Caco-2 (cell line): Measurements from ENCODE around the gene KLHL42. TPM values are rescaled to one million over a fixed set of nuclear protein-coding genes. Genes with fewer than 3 reads are reported as not detected.

ENCODE experiments used
- BruUV-seq: library from RNA; stranded (reverse); fragments of 400-500 nt; replicated peaks from 2 replicates; lab custom pipeline; 2021; lab: Mats Ljungman, UMichigan
- CTCF ChIA-PET: fragments of 300-600 bp; sonication (Branson Sonifier 250); formaldehyde crosslinking; loops from one replicate; lab custom pipeline; 2022; ENCODE audit warnings: antibody characterized with exemption; lab: Charles Lee
- POLR2A ChIA-PET: fragments of 300-600 bp; sonication (Branson Sonifier 250); formaldehyde crosslinking; loops from one replicate; lab custom pipeline; 2022; ENCODE audit warnings: antibody characterized with exemption; lab: Charles Lee
- DNase-seq, 2 experiments: peaks; one replicate each; pipeline versions ENCODE4 v3.0.0 to v3.0.0-alpha.2; 2020 to 2022
- H3K27me3 ChIP-seq: replicated peaks from 2 replicates; pipeline ENCODE4 v1.6.0; 2011; ENCODE audit warnings: low read length; ENCODE audit not compliant: control insufficient read depth, insufficient read depth
- H3K36me3 ChIP-seq: 2 replicates; pipeline ENCODE4 v1.5.1; 2011; ENCODE audit warnings: low read length; ENCODE audit not compliant: control insufficient read depth, insufficient read depth
- H3K4me1 ChIP-seq: fragments of 250-450 bp; sonication (Bioruptor Pico); 2 replicates; pipeline ENCODE4 v1.5.1; 2020; ENCODE audit warnings: mild to moderate bottlenecking
- H3K4me3 ChIP-seq: 2 replicates; pipeline ENCODE4 v1.5.1; 2011; ENCODE audit warnings: low read depth, mild to moderate bottlenecking, control low read depth, low read length
- H3K9me3 ChIP-seq: fragments of 250-450 bp; sonication (Bioruptor Pico); 2 replicates; pipeline ENCODE4 v1.5.1; 2020; ENCODE audit warnings: mild to moderate bottlenecking, moderate library complexity
- H3K27ac Mint-ChIP-seq: one replicate; pipeline ENCODE4 v1.8.0; 2022; ENCODE audit warnings: mixed read lengths; ENCODE audit not compliant: unreplicated experiment
- H3K27me3 Mint-ChIP-seq: one replicate; pipeline ENCODE4 v1.8.0; 2022; ENCODE audit warnings: mixed read lengths; ENCODE audit not compliant: insufficient read depth, unreplicated experiment
- H3K36me3 Mint-ChIP-seq: one replicate; pipeline ENCODE4 v1.8.0; 2022; ENCODE audit warnings: mild to moderate bottlenecking, mixed read lengths; ENCODE audit not compliant: insufficient read depth, unreplicated experiment
- H3K4me1 Mint-ChIP-seq: one replicate; pipeline ENCODE4 v1.8.0; 2022; ENCODE audit warnings: low read depth, mixed read lengths; ENCODE audit not compliant: unreplicated experiment
- H3K4me3 Mint-ChIP-seq: one replicate; pipeline ENCODE4 v1.8.0; 2022; ENCODE audit warnings: mild to moderate bottlenecking, moderate library complexity, mixed read lengths; ENCODE audit not compliant: unreplicated experiment
- H3K9me3 Mint-ChIP-seq: one replicate; pipeline ENCODE4 v1.8.0; 2022; ENCODE audit warnings: mixed read lengths; ENCODE audit not compliant: unreplicated experiment
- intact Hi-C: fragments of 100-400 bp; cut with micrococcal nuclease; formaldehyde crosslinking; loops from one replicate; pipeline ENCODE4 v1.10.0; 2022; ENCODE audit not compliant: unreplicated experiment
- total RNA-seq: library from RNA; stranded (reverse); gene quantifications from 2 replicates; pipeline ENCODE4 v1.2.3, GENCODE V29; 2022
- TF ChIP-seq, protein P1 (sequence below), 2 experiments: fragments of 200-600 bp in 1 of 2; IDR thresholded peaks; 1 replicate in 1 of 2; 2 replicates in 1 of 2; pipeline versions ENCODE4 v1.5.1 to v1.8.0; 2011 to 2022; ENCODE audit warnings: antibody characterized with exemption in 1 of 2, control low read depth in 1 of 2, inconsistent platforms in 1 of 2, low read depth in 1 of 2, low read length in 1 of 2, mild to moderate bottlenecking in 1 of 2, moderate library complexity in 1 of 2; ENCODE audit not compliant: insufficient read depth in 1 of 2, severe bottlenecking in 1 of 2, unreplicated experiment in 1 of 2

The KLHL42 gene
- total RNA-seq, 1 experiment from 2014 or later, result 36.5 TPM

DNA sequence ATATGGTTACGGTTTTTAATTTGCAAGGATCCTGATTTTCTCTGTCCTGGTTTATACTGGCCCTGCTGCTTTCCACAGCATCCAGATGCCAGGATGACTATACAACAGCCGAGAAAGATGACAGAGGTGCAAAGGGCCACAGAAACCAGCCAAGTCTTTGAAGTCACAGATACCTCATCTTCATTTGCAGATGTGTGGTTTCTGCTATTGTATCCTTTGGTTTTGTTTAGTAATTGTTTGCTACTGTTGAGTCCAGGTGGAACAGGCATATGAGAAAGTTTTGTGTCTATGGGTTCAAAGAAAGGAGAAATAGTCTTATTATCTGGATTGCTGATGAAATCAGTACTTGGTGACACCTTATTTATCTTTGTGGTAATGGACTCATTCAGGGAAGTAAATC is 17.3 kb upstream of the KLHL42 start:
- no peak overlapping the region for H3K27ac Mint-ChIP-seq
- no peaks in the 10 kb centered on the region for H3K27me3 Mint-ChIP-seq
- ChIA-PET POLR2A (no interaction called here), CTCF (no interaction called here)
- Histone ChIP-seq H3K4me1 (peaks cover 3% of the 10 kb centered on the region; the same call in 1 of the 2 replicates), H3K4me3 (no peak overlapping the region), H3K27me3 (no peaks in the 10 kb centered on the region), H3K36me3 (no peaks in the 10 kb centered on the region), H3K9me3 (no peaks in the 10 kb centered on the region)
- TF ChIP-seq, protein P1, sequence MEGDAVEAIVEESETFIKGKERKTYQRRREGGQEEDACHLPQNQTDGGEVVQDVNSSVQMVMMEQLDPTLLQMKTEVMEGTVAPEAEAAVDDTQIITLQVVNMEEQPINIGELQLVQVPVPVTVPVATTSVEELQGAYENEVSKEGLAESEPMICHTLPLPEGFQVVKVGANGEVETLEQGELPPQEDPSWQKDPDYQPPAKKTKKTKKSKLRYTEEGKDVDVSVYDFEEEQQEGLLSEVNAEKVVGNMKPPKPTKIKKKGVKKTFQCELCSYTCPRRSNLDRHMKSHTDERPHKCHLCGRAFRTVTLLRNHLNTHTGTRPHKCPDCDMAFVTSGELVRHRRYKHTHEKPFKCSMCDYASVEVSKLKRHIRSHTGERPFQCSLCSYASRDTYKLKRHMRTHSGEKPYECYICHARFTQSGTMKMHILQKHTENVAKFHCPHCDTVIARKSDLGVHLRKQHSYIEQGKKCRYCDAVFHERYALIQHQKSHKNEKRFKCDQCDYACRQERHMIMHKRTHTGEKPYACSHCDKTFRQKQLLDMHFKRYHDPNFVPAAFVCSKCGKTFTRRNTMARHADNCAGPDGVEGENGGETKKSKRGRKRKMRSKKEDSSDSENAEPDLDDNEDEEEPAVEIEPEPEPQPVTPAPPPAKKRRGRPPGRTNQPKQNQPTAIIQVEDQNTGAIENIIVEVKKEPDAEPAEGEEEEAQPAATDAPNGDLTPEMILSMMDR (IDR thresholded peaks at IDR 0.05; ENCODE audit: insufficient read depth in 1 of 2, low read depth in 1 of 2, low read length in 1 of 2, severe bottlenecking in 1 of 2, unreplicated experiment in 1 of 2), result no peak
- intact Hi-C loops, result no loop called here
- H3K9me3 Mint-ChIP-seq, result no peaks in the 10 kb centered on the region
- H3K4me3 Mint-ChIP-seq, result no peak overlapping the region
- peaks cover 6% of the 10 kb centered on the region for H3K36me3 Mint-ChIP-seq
- no TSS peak for BruUV-seq
- DNase-seq, result no peak
- no peaks in the 10 kb centered on the region for H3K4me1 Mint-ChIP-seq

DNA sequence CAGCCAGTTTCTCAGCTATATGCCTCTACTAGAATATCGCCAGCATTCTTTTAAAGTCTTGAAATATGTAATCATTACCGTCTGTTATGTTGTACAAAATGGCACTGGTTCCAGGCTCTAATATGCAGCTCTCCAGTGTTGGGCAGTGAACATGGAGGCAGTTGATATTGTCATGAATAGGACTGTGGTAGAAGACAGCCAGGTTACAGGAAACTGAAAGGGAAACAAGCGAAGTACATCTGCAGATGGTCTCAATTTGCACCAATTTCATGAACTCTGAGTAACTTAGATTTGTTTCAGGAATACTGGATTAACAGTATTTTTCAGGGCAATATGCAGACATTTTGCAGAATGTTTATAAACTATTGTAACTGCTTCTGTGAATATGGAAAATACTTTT is 13.4 kb upstream of the KLHL42 start:
- Histone ChIP-seq H3K9me3 (no peaks in the 10 kb centered on the region), H3K36me3 (no peaks in the 10 kb centered on the region), H3K27me3 (no peaks in the 10 kb centered on the region), H3K4me3 (no peak overlapping the region), H3K4me1 (peaks cover 3% of the 10 kb centered on the region; the same call in 1 of the 2 replicates)
- Mint-ChIP-seq H3K36me3 (no peaks in the 10 kb centered on the region), H3K9me3 (no peaks in the 10 kb centered on the region), H3K4me3 (no peak overlapping the region), H3K27ac (no peak overlapping the region), H3K4me1 (no peaks in the 10 kb centered on the region), H3K27me3 (no peaks in the 10 kb centered on the region)
- intact Hi-C loops, result no loop called here
- DNase-seq, result no peak
- ChIA-PET CTCF (no interaction called here), POLR2A (no interaction called here)
- no TSS peak for BruUV-seq
- TF ChIP-seq, protein P1 (IDR thresholded peaks at IDR 0.05; ENCODE audit: insufficient read depth in 1 of 2, low read depth in 1 of 2, low read length in 1 of 2, severe bottlenecking in 1 of 2, unreplicated experiment in 1 of 2), result no peak

DNA sequence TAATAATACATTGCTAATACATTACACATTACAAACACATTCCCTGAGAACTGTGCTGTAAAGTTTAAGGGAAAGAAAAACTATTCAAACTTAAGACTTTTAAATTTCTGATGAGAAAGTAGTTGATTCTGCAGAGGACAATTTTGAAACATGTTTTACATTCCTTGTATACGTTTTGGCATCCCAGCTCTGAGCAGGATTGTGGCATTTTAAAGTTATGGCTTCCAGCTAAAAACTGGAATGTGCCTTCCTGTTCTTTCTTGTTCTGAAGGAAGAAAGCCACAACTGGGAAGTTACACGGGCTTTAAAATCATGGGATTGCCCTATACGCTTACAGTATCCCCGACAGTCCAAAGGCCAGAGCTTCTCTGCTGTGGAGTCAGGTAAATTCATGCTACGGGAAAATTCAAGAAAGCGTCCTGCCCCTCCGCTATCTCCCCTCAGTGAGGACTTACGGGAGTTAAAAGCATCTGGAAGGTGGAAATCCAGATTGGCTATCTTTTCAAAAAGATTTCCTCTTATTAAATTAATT is 10.8 kb upstream of the KLHL42 start:
- ChIA-PET CTCF (no interaction called here), POLR2A (no interaction called here)
- Mint-ChIP-seq H3K4me1 (no peaks in the 10 kb centered on the region), H3K9me3 (no peaks in the 10 kb centered on the region), H3K36me3 (no peaks in the 10 kb centered on the region), H3K4me3 (no peak overlapping the region), H3K27ac (no peak overlapping the region), H3K27me3 (no peaks in the 10 kb centered on the region)
- TF ChIP-seq, protein P1 (IDR thresholded peaks at IDR 0.05; ENCODE audit: insufficient read depth in 1 of 2, low read depth in 1 of 2, low read length in 1 of 2, severe bottlenecking in 1 of 2, unreplicated experiment in 1 of 2), result no peak
- Histone ChIP-seq H3K4me1 (no peaks in the 10 kb centered on the region), H3K4me3 (no peak overlapping the region), H3K36me3 (no peaks in the 10 kb centered on the region), H3K9me3 (no peaks in the 10 kb centered on the region), H3K27me3 (no peaks in the 10 kb centered on the region)
- DNase-seq, result no peak
- BruUV-seq, result no TSS peak
- intact Hi-C loops, result no loop called here
